H1 (cell line): ENCODE measurements around the gene PLCB1. TPM values are rescaled to one million over a fixed set of nuclear protein-coding genes. Genes with fewer than 3 reads are reported as not detected.

Experiments
- polyA plus RNA-seq, 7 experiments: library from polyadenylated mRNA; depleted of rRNA in 3 of 7; stranded (reverse) in 5 of 7; unstranded in 2 of 7; fragments of >200 nt in 5 of 7; fragments of 200-250 nt in 2 of 7; gene quantifications; 1 replicate in 5 of 7; 2 replicates in 1 of 7; 4 replicates in 1 of 7; pipeline versions ENCODE4 v1.2.1 to v1.2.3, GENCODE V29; 2011 to 2013; ENCODE audit warnings: missing spikeins in 2 of 7, mixed read lengths in 2 of 7
- total RNA-seq: library from RNA; stranded (reverse); fragmentation: NEBNext Ultra II Directional; extraction: Animal tissue kit (Norgen Biotek cat#: 25700); gene quantifications from 2 replicates; pipeline ENCODE4 v1.2.1, GENCODE V29; 2021
- TF ChIP-seq, protein P1 (sequence below): fragments of 300-600 bp; sonication (generic); IDR thresholded peaks from 2 replicates; pipeline ENCODE4 v1.7.1; 2012; ENCODE audit warnings: low read length, moderate library complexity, mild to moderate bottlenecking, inconsistent platforms; ENCODE audit not compliant: insufficient replicate concordance

PLCB1 gene
- total and polyA plus RNA-seq, 2 of the 8 experiments (the other 6 are each of a cell fraction or from before 2014, with no cell fraction given): 2.6 to 9.1 TPM

DNA sequence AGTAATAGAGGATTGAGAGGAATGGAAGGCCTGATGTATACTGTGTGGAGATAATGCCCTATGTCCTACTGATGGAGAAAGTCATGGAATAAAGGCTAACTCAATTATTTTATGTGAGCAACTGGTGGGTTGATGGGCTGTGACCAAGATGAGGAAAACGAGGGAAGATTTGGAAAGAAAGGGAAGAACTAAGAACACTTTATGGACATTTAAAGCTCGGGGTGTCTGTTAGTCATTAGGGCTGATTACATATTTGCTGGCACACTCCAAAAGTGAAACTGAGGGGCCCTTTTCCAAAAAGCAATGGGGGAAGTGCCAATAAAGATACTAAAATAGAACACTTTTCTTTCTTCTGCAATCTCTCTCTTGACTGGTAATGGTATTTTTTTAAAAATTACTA, 439.5 kb downstream of the PLCB1 start (continued):
- TF ChIP-seq, protein P1, sequence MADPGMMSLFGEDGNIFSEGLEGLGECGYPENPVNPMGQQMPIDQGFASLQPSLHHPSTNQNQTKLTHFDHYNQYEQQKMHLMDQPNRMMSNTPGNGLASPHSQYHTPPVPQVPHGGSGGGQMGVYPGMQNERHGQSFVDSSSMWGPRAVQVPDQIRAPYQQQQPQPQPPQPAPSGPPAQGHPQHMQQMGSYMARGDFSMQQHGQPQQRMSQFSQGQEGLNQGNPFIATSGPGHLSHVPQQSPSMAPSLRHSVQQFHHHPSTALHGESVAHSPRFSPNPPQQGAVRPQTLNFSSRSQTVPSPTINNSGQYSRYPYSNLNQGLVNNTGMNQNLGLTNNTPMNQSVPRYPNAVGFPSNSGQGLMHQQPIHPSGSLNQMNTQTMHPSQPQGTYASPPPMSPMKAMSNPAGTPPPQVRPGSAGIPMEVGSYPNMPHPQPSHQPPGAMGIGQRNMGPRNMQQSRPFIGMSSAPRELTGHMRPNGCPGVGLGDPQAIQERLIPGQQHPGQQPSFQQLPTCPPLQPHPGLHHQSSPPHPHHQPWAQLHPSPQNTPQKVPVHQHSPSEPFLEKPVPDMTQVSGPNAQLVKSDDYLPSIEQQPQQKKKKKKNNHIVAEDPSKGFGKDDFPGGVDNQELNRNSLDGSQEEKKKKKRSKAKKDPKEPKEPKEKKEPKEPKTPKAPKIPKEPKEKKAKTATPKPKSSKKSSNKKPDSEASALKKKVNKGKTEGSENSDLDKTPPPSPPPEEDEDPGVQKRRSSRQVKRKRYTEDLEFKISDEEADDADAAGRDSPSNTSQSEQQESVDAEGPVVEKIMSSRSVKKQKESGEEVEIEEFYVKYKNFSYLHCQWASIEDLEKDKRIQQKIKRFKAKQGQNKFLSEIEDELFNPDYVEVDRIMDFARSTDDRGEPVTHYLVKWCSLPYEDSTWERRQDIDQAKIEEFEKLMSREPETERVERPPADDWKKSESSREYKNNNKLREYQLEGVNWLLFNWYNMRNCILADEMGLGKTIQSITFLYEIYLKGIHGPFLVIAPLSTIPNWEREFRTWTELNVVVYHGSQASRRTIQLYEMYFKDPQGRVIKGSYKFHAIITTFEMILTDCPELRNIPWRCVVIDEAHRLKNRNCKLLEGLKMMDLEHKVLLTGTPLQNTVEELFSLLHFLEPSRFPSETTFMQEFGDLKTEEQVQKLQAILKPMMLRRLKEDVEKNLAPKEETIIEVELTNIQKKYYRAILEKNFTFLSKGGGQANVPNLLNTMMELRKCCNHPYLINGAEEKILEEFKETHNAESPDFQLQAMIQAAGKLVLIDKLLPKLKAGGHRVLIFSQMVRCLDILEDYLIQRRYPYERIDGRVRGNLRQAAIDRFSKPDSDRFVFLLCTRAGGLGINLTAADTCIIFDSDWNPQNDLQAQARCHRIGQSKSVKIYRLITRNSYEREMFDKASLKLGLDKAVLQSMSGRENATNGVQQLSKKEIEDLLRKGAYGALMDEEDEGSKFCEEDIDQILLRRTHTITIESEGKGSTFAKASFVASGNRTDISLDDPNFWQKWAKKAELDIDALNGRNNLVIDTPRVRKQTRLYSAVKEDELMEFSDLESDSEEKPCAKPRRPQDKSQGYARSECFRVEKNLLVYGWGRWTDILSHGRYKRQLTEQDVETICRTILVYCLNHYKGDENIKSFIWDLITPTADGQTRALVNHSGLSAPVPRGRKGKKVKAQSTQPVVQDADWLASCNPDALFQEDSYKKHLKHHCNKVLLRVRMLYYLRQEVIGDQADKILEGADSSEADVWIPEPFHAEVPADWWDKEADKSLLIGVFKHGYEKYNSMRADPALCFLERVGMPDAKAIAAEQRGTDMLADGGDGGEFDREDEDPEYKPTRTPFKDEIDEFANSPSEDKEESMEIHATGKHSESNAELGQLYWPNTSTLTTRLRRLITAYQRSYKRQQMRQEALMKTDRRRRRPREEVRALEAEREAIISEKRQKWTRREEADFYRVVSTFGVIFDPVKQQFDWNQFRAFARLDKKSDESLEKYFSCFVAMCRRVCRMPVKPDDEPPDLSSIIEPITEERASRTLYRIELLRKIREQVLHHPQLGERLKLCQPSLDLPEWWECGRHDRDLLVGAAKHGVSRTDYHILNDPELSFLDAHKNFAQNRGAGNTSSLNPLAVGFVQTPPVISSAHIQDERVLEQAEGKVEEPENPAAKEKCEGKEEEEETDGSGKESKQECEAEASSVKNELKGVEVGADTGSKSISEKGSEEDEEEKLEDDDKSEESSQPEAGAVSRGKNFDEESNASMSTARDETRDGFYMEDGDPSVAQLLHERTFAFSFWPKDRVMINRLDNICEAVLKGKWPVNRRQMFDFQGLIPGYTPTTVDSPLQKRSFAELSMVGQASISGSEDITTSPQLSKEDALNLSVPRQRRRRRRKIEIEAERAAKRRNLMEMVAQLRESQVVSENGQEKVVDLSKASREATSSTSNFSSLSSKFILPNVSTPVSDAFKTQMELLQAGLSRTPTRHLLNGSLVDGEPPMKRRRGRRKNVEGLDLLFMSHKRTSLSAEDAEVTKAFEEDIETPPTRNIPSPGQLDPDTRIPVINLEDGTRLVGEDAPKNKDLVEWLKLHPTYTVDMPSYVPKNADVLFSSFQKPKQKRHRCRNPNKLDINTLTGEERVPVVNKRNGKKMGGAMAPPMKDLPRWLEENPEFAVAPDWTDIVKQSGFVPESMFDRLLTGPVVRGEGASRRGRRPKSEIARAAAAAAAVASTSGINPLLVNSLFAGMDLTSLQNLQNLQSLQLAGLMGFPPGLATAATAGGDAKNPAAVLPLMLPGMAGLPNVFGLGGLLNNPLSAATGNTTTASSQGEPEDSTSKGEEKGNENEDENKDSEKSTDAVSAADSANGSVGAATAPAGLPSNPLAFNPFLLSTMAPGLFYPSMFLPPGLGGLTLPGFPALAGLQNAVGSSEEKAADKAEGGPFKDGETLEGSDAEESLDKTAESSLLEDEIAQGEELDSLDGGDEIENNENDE: no peak
